Measurements from ENCODE around the gene MTUS2. TPM values are rescaled to one million over a fixed set of nuclear protein-coding genes. Genes with fewer than 3 reads are reported as not detected.

MTUS2 gene
- total and polyA plus RNA-seq, 10 of the 15 experiments (the other 5 are each of a cell fraction or from before 2014, with no cell fraction given), result under 0.01 to 0.05 (median 0.02) TPM; not detected in 6

- H3K4me1 ChIP-seq (ENCODE audit: control insufficient read depth, insufficient read depth, low read length), result no peaks in the 10 kb centered on the region
- no peak overlapping the region for H2AFZ ChIP-seq (ENCODE audit: control insufficient read depth, low read depth, low read length)
- FAIRE-seq, result no peak
- H3K9ac ChIP-seq (ENCODE audit: control insufficient read depth, insufficient read depth, low read length), result no peak overlapping the region
- DNase-seq (ENCODE audit: low read depth, low spot score), result no peak
- no peaks in the 10 kb centered on the region for H3K79me2 ChIP-seq (ENCODE audit: control insufficient read depth, insufficient read depth, low read length)
- BruUV-seq (replicated peaks), result no TSS peak
- ATAC-seq, result no peak
- SMC1A ChIA-PET (ENCODE audit: uncharacterized antibody, unreplicated experiment), result no interaction called here
- 14% methylated on average over 5 of the region's 5 CpGs for WGBS (ENCODE audit: insufficient coverage, insufficient replicate concordance, low lambda C conversion rate, missing lambda C conversion rate)
- no peak for TF ChIP-seq BHLHE40 (IDR thresholded peaks at IDR 0.05; ENCODE audit: borderline replicate concordance in 1 of 2, low read depth in 2 of 2, low read length in 1 of 2)
- no peak for TF ChIP-seq STAT1 (conservative IDR thresholded peaks at IDR 0.05)
- TF ChIP-seq IKZF2 (IDR thresholded peaks at IDR 0.05), result no peak
- TF ChIP-seq IRF3 (IDR thresholded peaks at IDR 0.05), result no peak
- TF ChIP-seq TARDBP (IDR thresholded peaks at IDR 0.05; ENCODE audit: borderline replicate concordance), result no peak
- no peak for TF ChIP-seq BACH1 (IDR thresholded peaks at IDR 0.05; ENCODE audit: borderline replicate concordance)
- TF ChIP-seq ELK1 (IDR thresholded peaks at IDR 0.05; ENCODE audit: low read depth, low read length), result no peak
- no peak for TF ChIP-seq ATF2 (IDR thresholded peaks at IDR 0.05; ENCODE audit: low read length)
- TF ChIP-seq ZBTB11 (CRISPR knock-in tag; IDR thresholded peaks at IDR 0.05), result no peak
- TF ChIP-seq ATF3 (IDR thresholded peaks at IDR 0.05; ENCODE audit: borderline replicate concordance, extremely low read depth, low read depth, low read length), result no peak
- TF ChIP-seq PML (IDR thresholded peaks at IDR 0.05; ENCODE audit: low read length), result no peak
- no peak for TF ChIP-seq NR2F1 (conservative IDR thresholded peaks at IDR 0.05)
- TF ChIP-seq NFXL1 (IDR thresholded peaks at IDR 0.05; ENCODE audit: borderline replicate concordance), result no peak
- TF ChIP-seq HDAC2 (IDR thresholded peaks at IDR 0.05), result no peak
- no peak for TF ChIP-seq RCOR1 (conservative IDR thresholded peaks at IDR 0.05; ENCODE audit: low read depth, low read length)
- no peak for TF ChIP-seq ZNF207 (IDR thresholded peaks at IDR 0.05; ENCODE audit: borderline replicate concordance)
- H3K36me3 ChIP-seq (ENCODE audit: control insufficient read depth in 2 of 2, insufficient read depth in 2 of 2, low read length in 1 of 2), result no peaks in the 10 kb centered on the region
- H4K20me1 ChIP-seq (ENCODE audit: control insufficient read depth, insufficient read depth), result no peaks in the 10 kb centered on the region
- RAD21 ChIA-PET (ENCODE audit: unreplicated experiment), result no interaction called here
- no peak overlapping the region for H3K27ac ChIP-seq (ENCODE audit: control insufficient read depth, insufficient read depth)
- POLR2A ChIA-PET, result no interaction called here
- H3K9me3 ChIP-seq (replicated peaks; ENCODE audit: control insufficient read depth, insufficient read depth, low read length), result no peaks in the 10 kb centered on the region
- H3K27me3 ChIP-seq (replicated peaks in 1 of 2; ENCODE audit: control insufficient read depth in 2 of 2, insufficient read depth in 2 of 2, low read length in 1 of 2), result no peaks in the 10 kb centered on the region
- intact Hi-C loops (cut with micrococcal nuclease; ENCODE audit: unreplicated experiment) (no loop called here), in situ Hi-C loops (cut with MboI) (no loop called here)
- H3K4me2 ChIP-seq (ENCODE audit: control insufficient read depth, insufficient read depth), result no peak overlapping the region
- CTCF ChIA-PET, result no interaction called here
- H3K4me3 ChIP-seq, result no peak overlapping the region
Observed at GRCh38 chr13:29422015-29422414, 601.9 kb downstream of the MTUS2 start.
